Endothelial cell of umbilical vein (primary cell): ENCODE results near the gene SEH1L. TPM values are rescaled to one million over a fixed set of nuclear protein-coding genes. Genes with fewer than 3 reads are reported as not detected.

Source experiments
- BruUV-seq: library from RNA; stranded (reverse); fragments of 400-500 nt; replicated peaks from 2 replicates; lab custom pipeline; 2021; lab: Mats Ljungman, UMichigan
- CTCF ChIA-PET: fragments of 300-600, 350-600 bp; sonication (Branson Sonifier 250); formaldehyde crosslinking; loops from one replicate; lab custom pipeline; 2021; ENCODE audit warnings: antibody characterized with exemption, inconsistent platforms; lab: Charles Lee
- POLR2A ChIA-PET: fragments of 300-600, 350-600 bp; sonication (Branson Sonifier 250); formaldehyde crosslinking; loops from one replicate; lab custom pipeline; 2021; ENCODE audit warnings: antibody characterized with exemption, inconsistent platforms; lab: Charles Lee
- DNase-seq: peaks from one replicate; pipeline ENCODE4 v3.0.0-alpha.2; 2011; ENCODE audit warnings: low read depth, low spot score
- FAIRE-seq: peaks from 2 replicates; lab custom pipeline; 2011; peaks lifted over from hg19 to GRCh38; lab: Jason Lieb, UNC
- H2AFZ ChIP-seq: 2 replicates; pipeline ENCODE4 v1.6.0; 2012; ENCODE audit warnings: low read depth, low read length, control low read depth, inconsistent platforms
- H3K27ac ChIP-seq: 2 replicates; pipeline ENCODE4 v1.5.1; 2011; ENCODE audit warnings: low read depth, mild to moderate bottlenecking, control low read depth, low read length, moderate library complexity; ENCODE audit not compliant: insufficient read depth
- H3K27me3 ChIP-seq, 2 experiments: 2 replicates each; pipeline versions ENCODE4 v1.6.0 to v1.6.1; 2011; ENCODE audit warnings: low read length in 2 of 2, mixed read lengths in 1 of 2; ENCODE audit not compliant: control insufficient read depth in 2 of 2, insufficient read depth in 2 of 2
- H3K36me3 ChIP-seq, 2 experiments: 2 replicates in 1 of 2; 3 replicates in 1 of 2; pipeline ENCODE4 v1.5.1; 2011; ENCODE audit warnings: low read length in 2 of 2, mild to moderate bottlenecking in 1 of 2, moderate library complexity in 1 of 2; ENCODE audit not compliant: control insufficient read depth in 2 of 2, insufficient read depth in 2 of 2; ENCODE audit errors: extremely low read depth in 1 of 2
- H3K4me1 ChIP-seq: 3 replicates; pipeline ENCODE4 v1.5.1; 2011; ENCODE audit warnings: mild to moderate bottlenecking, low read length; ENCODE audit not compliant: control insufficient read depth, insufficient read depth; ENCODE audit errors: extremely low read depth
- H3K4me2 ChIP-seq: 2 replicates; pipeline ENCODE4 v1.6.1; 2011; ENCODE audit warnings: low read length, control low read depth, mixed read lengths; ENCODE audit not compliant: insufficient read depth
- H3K4me3 ChIP-seq, 3 experiments: fragments of 200-600 bp in 1 of 3; sonication (generic), shearing (Covaris generic) in 1 of 3; replicated peaks in 1 of 3; 2 replicates each; pipeline ENCODE4 v1.5.1; 2011 to 2016; ENCODE audit warnings: control low read depth in 3 of 3, low read length in 3 of 3, mild to moderate bottlenecking in 2 of 3, inconsistent platforms in 1 of 3, low read depth in 1 of 3, moderate library complexity in 1 of 3; ENCODE audit not compliant: insufficient read depth in 1 of 3
- H3K79me2 ChIP-seq: 2 replicates; pipeline ENCODE4 v1.6.0; 2012; ENCODE audit warnings: low read length, inconsistent platforms; ENCODE audit not compliant: control insufficient read depth, insufficient read depth
- H3K9ac ChIP-seq: replicated peaks from 2 replicates; pipeline ENCODE3; 2011; ENCODE audit warnings: low read length, control low read depth; ENCODE audit not compliant: insufficient read depth; ENCODE audit errors: extremely low read depth
- H3K9me1 ChIP-seq: replicated peaks from 3 replicates; pipeline ENCODE4 v1.6.0; 2011; ENCODE audit warnings: mild to moderate bottlenecking, low read length; ENCODE audit not compliant: control insufficient read depth, insufficient read depth; ENCODE audit errors: extremely low read depth
- H3K9me3 ChIP-seq: replicated peaks from 2 replicates; pipeline ENCODE4 v1.5.1; 2012; ENCODE audit warnings: low read length, inconsistent platforms; ENCODE audit not compliant: control insufficient read depth, insufficient read depth
- H4K20me1 ChIP-seq: replicated peaks from 2 replicates; pipeline ENCODE3; 2011; ENCODE audit warnings: mild to moderate bottlenecking, low read length; ENCODE audit not compliant: control insufficient read depth, insufficient read depth; ENCODE audit errors: extremely low read depth
- EZH2 ChIP-seq: IDR thresholded peaks from 2 replicates; pipeline ENCODE4 v1.6.1; 2012; ENCODE audit warnings: borderline replicate concordance, low read depth, mild to moderate bottlenecking, moderate library complexity, low read length, inconsistent platforms; ENCODE audit not compliant: severe bottlenecking
- GATA2 ChIP-seq: IDR thresholded peaks from 2 replicates; pipeline ENCODE4 v1.7.0; 2011; ENCODE audit warnings: low read depth, mild to moderate bottlenecking, moderate library complexity, mixed read lengths, low read length; ENCODE audit not compliant: insufficient read length, insufficient read depth
- JUN ChIP-seq: IDR thresholded peaks from 2 replicates; pipeline ENCODE4 v1.6.1; 2011; ENCODE audit warnings: borderline replicate concordance, low read depth; ENCODE audit not compliant: insufficient read length, insufficient read depth
- MYC ChIP-seq: IDR thresholded peaks from one replicate; pipeline ENCODE4 v1.6.1; 2011; ENCODE audit warnings: mild to moderate bottlenecking, low read depth, low read length
- POLR2A ChIP-seq: IDR thresholded peaks from 2 replicates; pipeline ENCODE4 v1.6.1; 2012; ENCODE audit warnings: low read depth, mild to moderate bottlenecking, control low read depth, low read length
- dilution Hi-C: fragments of 300-500 bp; cut with MboI; formaldehyde crosslinking; loops from one replicate; pipeline ENCODE4 v1.15.0; 2019; ENCODE audit warnings: low sequenced_read_pairs; ENCODE audit not compliant: extremely low pct_ligation_motif_present
- intact Hi-C: fragments of 100-400 bp; cut with micrococcal nuclease; formaldehyde crosslinking; loops from one replicate; pipeline ENCODE4 v1.10.0; 2022
- polyA plus RNA-seq, 4 experiments: library from polyadenylated mRNA; depleted of rRNA in 3 of 4; stranded (reverse) in 3 of 4; unstranded in 1 of 4; fragments of >200 nt; gene quantifications; 2 replicates each; pipeline versions ENCODE4 v1.2.1 to v1.2.3, GENCODE V29; 2011 to 2012; ENCODE audit warnings: missing spikeins in 1 of 4
- total RNA-seq: library from RNA; stranded (reverse); gene quantifications from 2 replicates; pipeline ENCODE4 v1.2.3, GENCODE V29; 2021
- TF ChIP-seq, protein P1 (sequence below): IDR thresholded peaks from 2 replicates; pipeline ENCODE4 v1.6.1; 2011; ENCODE audit not compliant: insufficient read depth, insufficient read length
- TF ChIP-seq, protein P2 (sequence below), 2 donors: IDR thresholded peaks; 1 replicate in 1 of 2; 2 replicates in 1 of 2; pipeline ENCODE4 v1.5.1; 2011; ENCODE audit warnings: low read length in 2 of 2, mild to moderate bottlenecking in 2 of 2, moderate library complexity in 2 of 2, control low read depth in 1 of 2, inconsistent platforms in 1 of 2, low read depth in 1 of 2; ENCODE audit not compliant: insufficient read depth in 1 of 2; ENCODE audit errors: extremely low read depth in 1 of 2

The SEH1L gene
- total and polyA plus RNA-seq, 2 donors (not counting 3 experiments of a cell fraction or from before 2014, with no cell fraction given) = 19.8 to 42.8 TPM

DNA sequence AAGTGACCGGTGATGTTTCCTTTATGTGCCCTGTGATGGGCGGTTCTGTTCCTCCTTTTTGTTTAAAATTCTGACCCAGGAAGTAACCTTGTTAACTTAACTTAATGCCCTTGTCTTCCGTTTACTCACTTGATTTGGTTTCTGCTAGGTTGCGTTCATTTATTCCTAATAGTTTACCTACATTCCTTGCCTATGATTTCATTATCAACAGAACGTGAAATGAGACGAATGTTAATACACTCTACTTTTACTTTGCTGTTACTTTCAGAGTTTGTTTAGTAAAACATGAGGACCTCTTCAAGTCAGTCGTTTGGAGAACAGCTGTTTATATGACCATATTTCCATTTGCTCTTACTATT, 44.0 kb downstream of the SEH1L start:
- BruUV-seq = no TSS peak
- Histone ChIP-seq H3K27ac (peak overlapping the region; percentile 62), H4K20me1 (no peaks in the 10 kb centered on the region), H3K4me1 (peaks cover 20% of the 10 kb centered on the region), H3K9me1 (no peaks in the 10 kb centered on the region), H3K4me3 (peak overlapping the region; percentile 72 to 97 (median 90)), H3K27me3 (no peaks in the 10 kb centered on the region), H3K79me2 (peaks cover 52% of the 10 kb centered on the region), H3K36me3 (no peaks in the 10 kb centered on the region), H3K9ac (peak overlapping the region; percentile 85), H3K9me3 (no peaks in the 10 kb centered on the region), H2AFZ (peak overlapping the region; percentile 86), H3K4me2 (peak overlapping the region; percentile 95)
- no peak for TF ChIP-seq JUN
- TF ChIP-seq, protein P1, sequence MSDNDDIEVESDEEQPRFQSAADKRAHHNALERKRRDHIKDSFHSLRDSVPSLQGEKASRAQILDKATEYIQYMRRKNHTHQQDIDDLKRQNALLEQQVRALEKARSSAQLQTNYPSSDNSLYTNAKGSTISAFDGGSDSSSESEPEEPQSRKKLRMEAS = no peak
- TF ChIP-seq GATA2 = no peak
- TF ChIP-seq POLR2A = no peak
- TF ChIP-seq MYC = no peak
- TF ChIP-seq, protein P2, sequence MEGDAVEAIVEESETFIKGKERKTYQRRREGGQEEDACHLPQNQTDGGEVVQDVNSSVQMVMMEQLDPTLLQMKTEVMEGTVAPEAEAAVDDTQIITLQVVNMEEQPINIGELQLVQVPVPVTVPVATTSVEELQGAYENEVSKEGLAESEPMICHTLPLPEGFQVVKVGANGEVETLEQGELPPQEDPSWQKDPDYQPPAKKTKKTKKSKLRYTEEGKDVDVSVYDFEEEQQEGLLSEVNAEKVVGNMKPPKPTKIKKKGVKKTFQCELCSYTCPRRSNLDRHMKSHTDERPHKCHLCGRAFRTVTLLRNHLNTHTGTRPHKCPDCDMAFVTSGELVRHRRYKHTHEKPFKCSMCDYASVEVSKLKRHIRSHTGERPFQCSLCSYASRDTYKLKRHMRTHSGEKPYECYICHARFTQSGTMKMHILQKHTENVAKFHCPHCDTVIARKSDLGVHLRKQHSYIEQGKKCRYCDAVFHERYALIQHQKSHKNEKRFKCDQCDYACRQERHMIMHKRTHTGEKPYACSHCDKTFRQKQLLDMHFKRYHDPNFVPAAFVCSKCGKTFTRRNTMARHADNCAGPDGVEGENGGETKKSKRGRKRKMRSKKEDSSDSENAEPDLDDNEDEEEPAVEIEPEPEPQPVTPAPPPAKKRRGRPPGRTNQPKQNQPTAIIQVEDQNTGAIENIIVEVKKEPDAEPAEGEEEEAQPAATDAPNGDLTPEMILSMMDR (IDR thresholded peaks at IDR 0.05; ENCODE audit: extremely low read depth in 1 of 2, insufficient read depth in 1 of 2, low read depth in 1 of 2, low read length in 2 of 2) = no peak
- TF ChIP-seq EZH2 = no peak
- CTCF ChIA-PET = interaction anchor here (1.1 to 3.1 kb wide), 4 partner anchors 8 to 168 kb away, joined by 3 to 12 read pairs (median 7); no protein-coding TSS in a partner anchor
- dilution Hi-C loops (no loop called here), intact Hi-C loops (loop anchor here (1.0 kb wide), 1 partner anchor 43 kb away; the partner anchor contains the start of gene SEH1L)
- DNase-seq (no peak), FAIRE-seq (no peak)
- POLR2A ChIA-PET = interaction anchor here (1.1 kb wide), 1 partner anchor 29 kb away, joined by 3 read pairs; no protein-coding TSS in a partner anchor
